ENCODE results near the gene CLASRP. TPM values are rescaled to one million over a fixed set of nuclear protein-coding genes. Genes with fewer than 3 reads are reported as not detected.
"Not testable (repeated sequence)": the region's sequence is repeated elsewhere in the genome, so short reads cannot be mapped to it uniquely, and the experiment has no call there.

The CLASRP gene
- total RNA-seq, 2 experiments from 2014 or later: 114 to 121 TPM

- peaks cover 37% of the 10 kb centered on the region for H3K4me1 Mint-ChIP-seq
Measured at GRCh38 chr19:45112111-45112827, 73.4 kb downstream of the CLASRP start.

DNA sequence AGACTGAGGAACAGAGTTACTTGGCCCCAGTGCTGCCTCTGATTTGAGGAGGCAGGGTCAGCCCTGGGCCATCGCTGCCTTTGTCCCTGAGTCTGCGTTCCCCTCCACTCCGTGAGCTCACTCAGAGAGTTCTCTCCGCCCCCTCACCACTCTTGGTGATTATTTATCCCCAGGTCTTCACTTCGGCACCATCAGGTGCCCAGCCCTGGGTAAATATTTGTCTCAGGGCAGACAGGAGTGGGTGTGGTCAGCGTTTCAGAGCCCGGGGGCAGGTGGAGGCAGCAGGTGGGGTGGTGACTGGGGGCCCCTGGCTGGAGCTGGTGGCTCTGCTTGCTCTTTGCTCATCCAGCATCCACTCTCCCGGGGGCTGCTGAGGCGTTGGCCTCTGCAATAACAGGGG lies 74.8 kb downstream of the CLASRP start:
- peaks cover 50% of the 10 kb centered on the region for H3K4me1 Mint-ChIP-seq
- H3K36me3 Mint-ChIP-seq: no peaks in the 10 kb centered on the region

More at GRCh38 chr19:45112111-45112827, 73.4 kb downstream of the CLASRP start:
- no peaks in the 10 kb centered on the region for H3K9me3 Mint-ChIP-seq (ENCODE audit: low read depth)
- no peaks in the 10 kb centered on the region for H3K27me3 Mint-ChIP-seq
- H3K36me3 Mint-ChIP-seq: no peaks in the 10 kb centered on the region
- CTCF ChIA-PET: no interaction called here
- H3K4me3 Mint-ChIP-seq: no peak overlapping the region
- no peak for ATAC-seq
- DNase-seq: no peak
- no peak overlapping the region for H3K27ac Mint-ChIP-seq

DNA sequence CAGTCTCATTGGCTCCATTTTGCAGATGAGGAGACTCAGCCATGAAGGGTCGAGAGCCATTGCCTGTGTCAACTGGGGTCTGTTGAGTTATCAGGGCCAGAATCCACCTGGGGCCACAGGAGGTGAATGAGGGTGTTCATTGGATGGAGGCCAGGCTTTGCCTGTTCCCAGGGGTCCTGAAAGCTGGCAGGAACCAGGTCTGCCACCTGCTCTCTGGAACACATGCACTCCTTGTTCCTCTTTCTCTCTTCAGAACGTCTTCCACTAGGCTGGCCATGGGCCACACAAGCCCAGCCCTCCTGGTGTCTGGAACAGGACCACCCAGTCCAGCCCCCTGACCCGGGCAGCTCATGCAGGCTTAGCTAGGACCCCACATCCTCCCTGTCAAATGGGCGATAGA lies 75.3 kb downstream of the CLASRP start:
- DNase-seq (no peak), ATAC-seq (no peak)
- Mint-ChIP-seq H3K9me3 (ENCODE audit: low read depth) (no peaks in the 10 kb centered on the region), H3K27me3 (no peaks in the 10 kb centered on the region), H3K27ac (no peak overlapping the region), H3K36me3 (no peaks in the 10 kb centered on the region), H3K4me3 (no peak overlapping the region), H3K4me1 (peaks cover 54% of the 10 kb centered on the region)
- CTCF ChIA-PET: interaction anchor here (0.7 kb wide), 1 partner anchor 11 kb away, joined by 3 read pairs; no protein-coding TSS in a partner anchor

More for the DNA sequence above, 74.8 kb downstream of the CLASRP start:
- ATAC-seq (no peak), DNase-seq (no peak)
- Mint-ChIP-seq H3K4me3 (no peak overlapping the region), H3K27ac (no peak overlapping the region), H3K9me3 (ENCODE audit: low read depth) (no peaks in the 10 kb centered on the region), H3K27me3 (no peaks in the 10 kb centered on the region)
- CTCF ChIA-PET: interaction anchor here (0.7 kb wide), 1 partner anchor 11 kb away, joined by 3 read pairs; no protein-coding TSS in a partner anchor

DNA sequence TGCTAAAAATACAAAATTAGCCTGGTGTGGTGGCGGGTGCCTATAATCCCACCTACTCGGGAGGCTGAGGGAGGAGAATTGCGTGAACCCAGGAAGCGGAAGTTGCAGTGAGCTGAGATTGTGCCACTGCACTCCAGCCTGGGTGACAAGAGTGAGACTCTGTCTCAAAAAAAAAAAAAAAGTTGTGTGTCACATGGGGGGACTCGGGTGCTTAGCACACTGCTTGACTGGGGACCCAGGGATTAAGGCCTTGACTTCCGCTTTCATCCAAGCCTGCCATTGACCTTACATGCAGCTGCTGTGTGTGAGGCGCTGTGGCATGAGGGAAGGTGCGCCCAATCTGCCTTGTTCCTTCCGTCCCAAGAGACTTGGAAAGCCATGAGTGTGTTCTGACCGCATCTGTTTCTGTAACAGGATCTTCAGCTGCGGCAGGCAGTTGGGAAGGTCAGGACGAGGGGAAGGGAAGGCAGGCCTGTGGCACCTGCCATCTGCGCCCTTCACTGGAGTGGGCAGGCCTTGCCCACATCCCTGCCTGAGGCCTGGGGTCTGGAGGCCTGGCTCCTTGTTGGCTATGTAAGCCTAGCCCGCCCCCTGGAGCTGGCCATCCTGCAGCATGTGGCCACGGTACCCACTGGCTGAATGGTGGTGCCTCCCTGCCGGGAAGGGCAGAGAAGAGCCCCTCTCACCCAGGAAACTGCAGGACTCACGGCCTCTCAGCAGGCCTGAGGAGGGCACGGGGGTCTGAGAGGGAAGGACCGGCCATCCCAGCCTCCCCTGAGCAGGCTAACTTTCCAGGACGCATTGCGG lies 77.2 kb downstream of the CLASRP start:
- ATAC-seq: no peak
- DNase-seq: no peak
- no peak overlapping the region for H3K27ac Mint-ChIP-seq
- H3K36me3 Mint-ChIP-seq: peaks cover 4% of the 10 kb centered on the region
- H3K9me3 Mint-ChIP-seq (ENCODE audit: low read depth): no peaks in the 10 kb centered on the region
- no peak overlapping the region for H3K4me3 Mint-ChIP-seq
- no peaks in the 10 kb centered on the region for H3K27me3 Mint-ChIP-seq
- peaks cover 55% of the 10 kb centered on the region for H3K4me1 Mint-ChIP-seq
- CTCF ChIA-PET: no interaction called here

DNA sequence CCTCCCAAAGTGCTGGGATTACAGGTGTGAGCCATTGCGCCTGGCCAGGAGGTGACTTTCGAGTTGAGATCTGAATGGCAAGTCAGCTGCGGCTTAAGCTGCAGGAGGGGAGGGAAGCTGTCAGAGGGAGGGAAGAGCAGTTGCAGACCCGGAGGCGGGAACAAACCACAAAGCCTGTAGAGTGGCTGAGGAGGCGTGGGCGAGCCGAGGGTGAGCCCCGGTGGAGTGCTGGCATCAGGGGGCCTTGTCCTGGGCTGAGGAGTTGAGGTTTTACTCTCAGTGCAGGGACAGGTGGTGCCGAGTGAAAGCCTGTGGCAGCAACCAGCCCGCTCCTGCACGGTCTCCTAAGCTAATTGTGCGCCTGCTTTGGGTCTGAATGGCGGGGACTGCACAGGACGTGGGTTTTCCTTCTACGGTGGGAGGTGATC lies 78.3 kb downstream of the CLASRP start:
- Mint-ChIP-seq H3K36me3 (peaks cover 4% of the 10 kb centered on the region), H3K4me1 (peaks cover 66% of the 10 kb centered on the region), H3K27me3 (no peaks in the 10 kb centered on the region), H3K9me3 (ENCODE audit: low read depth) (no peaks in the 10 kb centered on the region), H3K27ac (peak overlapping the region; percentile 55), H3K4me3 (peak overlapping the region; percentile 22)
- DNase-seq: peak; percentile 68
- CTCF ChIA-PET: interaction anchor here (0.5 to 2.6 kb wide), 4 partner anchors 10 to 255 kb away, joined by 3 to 12 read pairs (median 6); no protein-coding TSS in a partner anchor
- peak; percentile 51 for ATAC-seq

DNA sequence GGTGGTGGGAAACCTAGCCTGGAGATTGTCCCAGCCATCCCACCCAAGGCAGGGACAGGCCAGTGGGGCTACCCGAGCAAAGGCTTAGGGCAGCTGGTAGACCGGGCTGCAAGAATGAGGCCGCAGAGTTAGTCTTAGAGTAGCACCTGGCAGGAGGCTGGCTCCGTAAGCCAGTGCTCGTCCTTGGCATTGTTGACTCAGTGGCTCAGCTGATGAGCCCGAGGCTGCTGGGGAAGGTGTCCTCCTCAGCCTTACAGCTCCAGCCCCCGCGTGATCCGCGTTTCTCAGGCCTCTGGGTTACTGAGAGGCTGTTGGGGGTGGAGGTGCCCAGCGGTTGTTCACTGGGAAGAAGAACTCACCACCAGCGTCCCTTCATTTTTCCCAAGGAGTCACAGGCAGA lies 78.8 kb downstream of the CLASRP start:
- H3K4me3 Mint-ChIP-seq: no peak overlapping the region
- peak overlapping the region; percentile 66 for H3K27ac Mint-ChIP-seq
- DNase-seq: no peak
- no peaks in the 10 kb centered on the region for H3K27me3 Mint-ChIP-seq
- peak; percentile 10 for ATAC-seq
- no peaks in the 10 kb centered on the region for H3K9me3 Mint-ChIP-seq (ENCODE audit: low read depth)
- CTCF ChIA-PET: interaction anchor here (1.5 to 2.6 kb wide), 5 partner anchors 9 to 132 kb away, joined by 3 to 12 read pairs (median 6); no protein-coding TSS in a partner anchor
- H3K36me3 Mint-ChIP-seq: peaks cover 4% of the 10 kb centered on the region
- H3K4me1 Mint-ChIP-seq: peaks cover 71% of the 10 kb centered on the region

DNA sequence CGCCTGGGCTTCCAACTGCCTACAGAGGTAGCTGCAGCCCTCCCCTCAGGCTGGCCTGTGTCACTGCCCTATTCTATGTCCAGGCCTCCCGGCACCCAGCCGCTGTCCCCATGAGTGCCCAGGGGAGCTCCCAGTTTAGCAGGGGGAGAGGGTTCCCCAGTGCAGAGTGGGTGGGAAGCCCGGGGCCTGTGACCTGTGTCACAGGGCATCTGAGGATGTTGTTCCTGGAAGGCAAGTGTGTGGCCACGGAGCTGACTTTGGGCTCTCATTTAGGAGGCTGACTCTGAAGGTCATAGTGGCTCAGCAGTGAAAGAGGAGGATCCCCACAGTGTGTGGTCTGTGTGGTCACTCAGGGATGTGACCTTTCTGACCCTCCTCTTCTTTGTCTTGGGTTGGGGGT lies 79.3 kb downstream of the CLASRP start:
- peaks cover 73% of the 10 kb centered on the region for H3K4me1 Mint-ChIP-seq
- ATAC-seq (no peak), DNase-seq (no peak)
- H3K4me3 Mint-ChIP-seq: no peak overlapping the region
- CTCF ChIA-PET: interaction anchor here (1.2 to 2.6 kb wide), 7 partner anchors 9 to 131 kb away, joined by 3 to 12 read pairs (median 6); no protein-coding TSS in a partner anchor
- no peaks in the 10 kb centered on the region for H3K27me3 Mint-ChIP-seq
- peak overlapping the region; percentile 66 for H3K27ac Mint-ChIP-seq
- H3K9me3 Mint-ChIP-seq (ENCODE audit: low read depth): no peaks in the 10 kb centered on the region
- peaks cover 4% of the 10 kb centered on the region for H3K36me3 Mint-ChIP-seq

GRCh38 chr19:45118591-45119355 lies 79.9 kb downstream of the CLASRP start:
- peaks cover 73% of the 10 kb centered on the region for H3K4me1 Mint-ChIP-seq
- DNase-seq; H3K27me3 Mint-ChIP-seq; H3K9me3 Mint-ChIP-seq (ENCODE audit: low read depth); H3K36me3 Mint-ChIP-seq: not testable (repeated sequence)
- CTCF ChIA-PET: interaction anchor here (1.2 to 2.6 kb wide), 9 partner anchors 8 to 130 kb away, joined by 3 to 12 read pairs (median 4); no protein-coding TSS in a partner anchor
- ATAC-seq: peak; percentile 32
- peak overlapping the region; percentile 66 for H3K27ac Mint-ChIP-seq
- peak overlapping the region; percentile 22 for H3K4me3 Mint-ChIP-seq

- H3K4me3 Mint-ChIP-seq: no peak overlapping the region
- no peaks in the 10 kb centered on the region for H3K9me3 Mint-ChIP-seq (ENCODE audit: low read depth)
- peaks cover 4% of the 10 kb centered on the region for H3K36me3 Mint-ChIP-seq
- H3K27ac Mint-ChIP-seq: no peak overlapping the region
- DNase-seq (no peak), ATAC-seq (no peak)
- H3K4me1 Mint-ChIP-seq: peaks cover 76% of the 10 kb centered on the region
- CTCF ChIA-PET: interaction anchor here (1.2 to 2.2 kb wide), 7 partner anchors 30 to 131 kb away, joined by 3 to 6 read pairs (median 4); no protein-coding TSS in a partner anchor
- H3K27me3 Mint-ChIP-seq: no peaks in the 10 kb centered on the region
Measured at GRCh38 chr19:45119582-45119981, 80.7 kb downstream of the CLASRP start.

Other genes starting within 250 kb of the CLASRP start
- gene BCAM, start 229.9 kb upstream of the CLASRP start, total RNA-seq: not detected
- gene NECTIN2, start 192.7 kb upstream of the CLASRP start, total RNA-seq: under 1 TPM; 0.49 to 0.67 TPM
- 100 to 1,000 TPM in 1 of 2 experiments, 10 to 100 TPM in 1; 66.9 to 103 TPM for gene TOMM40, start 147.8 kb upstream of the CLASRP start, total RNA-seq
- gene APOE, start 133.2 kb upstream of the CLASRP start, total RNA-seq: under 1 TPM; 0.44 to 0.47 TPM
- gene APOC1, start 124.4 kb upstream of the CLASRP start, total RNA-seq: 1 to 10 TPM in 1 of 2 experiments, not detected in 1; 1.9 TPM
- gene APOC4, start 96.8 kb upstream of the CLASRP start, total RNA-seq: not detected
- gene APOC2, start 93.0 kb upstream of the CLASRP start, total RNA-seq: not detected
- 10 to 100 TPM; 73.0 to 74.7 TPM for gene CLPTM1, start 83.7 kb upstream of the CLASRP start, total RNA-seq
- 10 to 100 TPM; 22.4 to 58.8 TPM for gene RELB, start 37.6 kb upstream of the CLASRP start, total RNA-seq
- 1 to 10 TPM; 5.3 to 9.5 TPM for gene ZNF296, start 37.4 kb downstream of the CLASRP start, total RNA-seq
- gene GEMIN7, start 40.2 kb downstream of the CLASRP start, total RNA-seq: 10 to 100 TPM; 26.2 to 34.4 TPM
- 10 to 100 TPM; 18.7 to 30.0 TPM for gene PPP1R37, start 54.1 kb downstream of the CLASRP start, total RNA-seq
- gene NKPD1, start 121.9 kb downstream of the CLASRP start, total RNA-seq: under 1 TPM; 0.14 to 0.18 TPM
- 10 to 100 TPM; 50.3 to 50.6 TPM for gene TRAPPC6A, start 139.2 kb downstream of the CLASRP start, total RNA-seq
- 10 to 100 TPM; 15.7 to 17.6 TPM for gene BLOC1S3, start 139.7 kb downstream of the CLASRP start, total RNA-seq
- gene EXOC3L2, start 206.4 kb downstream of the CLASRP start, total RNA-seq: not detected
- 10 to 100 TPM; 25.9 to 29.4 TPM for gene MARK4, start 212.2 kb downstream of the CLASRP start, total RNA-seq